Dedifferentiated amniotic fluid mesenchymal stem cell (primary cell): ENCODE measurements around the gene SPINK5.
"Not testable (repeated sequence)": the region's sequence is repeated elsewhere in the genome, so short reads cannot be mapped to it uniquely, and the experiment has no call there.

Experiments
- DNase-seq: peaks from one replicate; pipeline ENCODE4 v3.0.0-alpha.2; 2016; ENCODE audit errors: extremely low spot score

SPINK5 gene, protein sequence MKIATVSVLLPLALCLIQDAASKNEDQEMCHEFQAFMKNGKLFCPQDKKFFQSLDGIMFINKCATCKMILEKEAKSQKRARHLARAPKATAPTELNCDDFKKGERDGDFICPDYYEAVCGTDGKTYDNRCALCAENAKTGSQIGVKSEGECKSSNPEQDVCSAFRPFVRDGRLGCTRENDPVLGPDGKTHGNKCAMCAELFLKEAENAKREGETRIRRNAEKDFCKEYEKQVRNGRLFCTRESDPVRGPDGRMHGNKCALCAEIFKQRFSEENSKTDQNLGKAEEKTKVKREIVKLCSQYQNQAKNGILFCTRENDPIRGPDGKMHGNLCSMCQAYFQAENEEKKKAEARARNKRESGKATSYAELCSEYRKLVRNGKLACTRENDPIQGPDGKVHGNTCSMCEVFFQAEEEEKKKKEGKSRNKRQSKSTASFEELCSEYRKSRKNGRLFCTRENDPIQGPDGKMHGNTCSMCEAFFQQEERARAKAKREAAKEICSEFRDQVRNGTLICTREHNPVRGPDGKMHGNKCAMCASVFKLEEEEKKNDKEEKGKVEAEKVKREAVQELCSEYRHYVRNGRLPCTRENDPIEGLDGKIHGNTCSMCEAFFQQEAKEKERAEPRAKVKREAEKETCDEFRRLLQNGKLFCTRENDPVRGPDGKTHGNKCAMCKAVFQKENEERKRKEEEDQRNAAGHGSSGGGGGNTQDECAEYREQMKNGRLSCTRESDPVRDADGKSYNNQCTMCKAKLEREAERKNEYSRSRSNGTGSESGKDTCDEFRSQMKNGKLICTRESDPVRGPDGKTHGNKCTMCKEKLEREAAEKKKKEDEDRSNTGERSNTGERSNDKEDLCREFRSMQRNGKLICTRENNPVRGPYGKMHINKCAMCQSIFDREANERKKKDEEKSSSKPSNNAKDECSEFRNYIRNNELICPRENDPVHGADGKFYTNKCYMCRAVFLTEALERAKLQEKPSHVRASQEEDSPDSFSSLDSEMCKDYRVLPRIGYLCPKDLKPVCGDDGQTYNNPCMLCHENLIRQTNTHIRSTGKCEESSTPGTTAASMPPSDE

DNA sequence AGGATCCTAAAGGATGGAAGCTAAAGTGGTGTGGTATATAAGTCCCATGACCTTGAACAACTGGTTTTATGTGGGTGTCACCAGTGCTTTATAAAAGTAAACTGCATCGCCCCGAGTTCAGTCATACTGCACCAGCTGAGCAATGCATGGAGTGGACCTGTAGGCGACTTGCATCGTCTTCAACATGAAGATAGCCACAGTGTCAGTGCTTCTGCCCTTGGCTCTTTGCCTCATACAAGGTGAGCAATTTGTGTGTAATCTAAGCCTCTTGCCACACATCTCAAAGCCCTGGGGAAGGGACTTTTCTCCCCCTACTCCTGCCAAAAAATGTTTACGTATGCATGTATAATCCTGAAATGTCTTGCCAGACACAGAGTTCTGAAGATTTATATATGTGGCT is at the start of gene SPINK5:
Gene SPINK5, plus strand, starts transcription at position 120 of the 400 bp plus-strand sequence. Its CDS starts 65 bp downstream, at position 185.
- no peak for DNase-seq

GRCh38 chr5:148014276-148014675 is 49.5 kb upstream of the SPINK5 start:
- DNase-seq: no peak

GRCh38 chr5:148020257-148020988 is 43.4 kb upstream of the SPINK5 start:
- no peak for DNase-seq

DNA sequence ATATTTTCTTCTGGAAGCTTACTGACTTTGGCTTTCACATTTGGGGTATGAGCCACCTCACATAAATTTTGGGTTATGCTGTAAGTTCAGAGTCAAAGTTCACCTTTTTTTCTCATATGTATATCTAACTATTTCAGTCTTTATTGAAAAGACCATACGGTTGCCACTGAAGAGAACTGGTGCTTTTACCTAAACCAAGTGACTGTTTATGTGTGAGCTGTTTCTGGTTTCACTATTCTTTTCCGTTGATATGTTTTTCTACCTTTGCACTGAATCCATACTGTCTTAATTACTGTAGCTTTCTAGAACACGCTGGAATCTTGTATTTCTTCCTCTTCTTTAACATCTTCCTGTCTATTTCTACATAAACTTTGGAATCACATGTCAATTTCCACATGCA is 36.3 kb upstream of the SPINK5 start:
- DNase-seq: no peak

- no peak for DNase-seq
Measured at GRCh38 chr5:148029131-148029530, 34.6 kb upstream of the SPINK5 start.

- DNase-seq: no peak
Measured at GRCh38 chr5:148033134-148033533, 30.6 kb upstream of the SPINK5 start.

GRCh38 chr5:148035676-148036075 is 28.1 kb upstream of the SPINK5 start:
- no peak for DNase-seq

GRCh38 chr5:148042881-148043280 is 20.9 kb upstream of the SPINK5 start:
- no peak for DNase-seq

GRCh38 chr5:148043705-148044104 is 20.1 kb upstream of the SPINK5 start:
- no peak for DNase-seq

DNA sequence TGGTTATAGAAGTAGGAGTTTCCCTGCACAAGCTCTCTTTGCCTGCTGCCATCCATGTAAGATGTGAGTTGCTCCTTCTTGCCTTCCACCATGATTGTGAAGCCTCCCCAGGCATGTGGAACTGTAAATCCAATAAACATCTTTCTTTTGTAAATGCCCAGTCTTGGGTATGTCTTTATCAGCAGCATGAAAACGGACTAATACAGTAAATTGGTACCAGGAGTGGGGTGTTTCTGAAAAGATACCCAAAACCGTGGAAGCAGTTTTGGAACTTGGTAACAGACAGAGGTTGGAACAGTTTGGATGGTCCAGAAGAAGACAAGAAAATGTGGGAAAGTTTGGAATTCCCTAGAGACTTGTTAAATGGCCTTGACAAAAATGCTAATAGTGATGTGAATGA is 8.6 kb upstream of the SPINK5 start:
- DNase-seq: not testable (repeated sequence)

GRCh38 chr5:148060309-148060708 is 3.5 kb upstream of the SPINK5 start:
- no peak for DNase-seq

GRCh38 chr5:148060881-148061280 is 2.9 kb upstream of the SPINK5 start:
- no peak for DNase-seq

DNA sequence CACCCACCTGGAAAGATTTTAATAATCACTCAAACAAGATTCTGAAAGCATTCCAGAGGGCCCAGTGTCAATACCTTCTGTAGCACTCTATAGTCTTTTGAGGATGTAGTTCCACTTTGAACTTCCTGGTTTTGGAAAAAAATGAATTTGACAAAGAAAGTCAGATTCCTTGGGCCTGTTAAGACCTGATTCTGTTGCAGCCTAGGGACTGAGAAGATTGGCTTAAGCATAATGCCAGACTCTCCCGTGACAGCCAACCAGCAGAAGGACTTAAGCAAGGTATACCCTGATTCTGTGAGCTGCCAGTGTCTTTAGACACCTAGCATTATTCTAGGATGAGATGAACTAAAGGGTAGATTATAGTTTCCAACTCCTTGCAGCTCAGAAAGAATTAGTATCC is 6.8 kb downstream of the SPINK5 start:
- DNase-seq: no peak

DNA sequence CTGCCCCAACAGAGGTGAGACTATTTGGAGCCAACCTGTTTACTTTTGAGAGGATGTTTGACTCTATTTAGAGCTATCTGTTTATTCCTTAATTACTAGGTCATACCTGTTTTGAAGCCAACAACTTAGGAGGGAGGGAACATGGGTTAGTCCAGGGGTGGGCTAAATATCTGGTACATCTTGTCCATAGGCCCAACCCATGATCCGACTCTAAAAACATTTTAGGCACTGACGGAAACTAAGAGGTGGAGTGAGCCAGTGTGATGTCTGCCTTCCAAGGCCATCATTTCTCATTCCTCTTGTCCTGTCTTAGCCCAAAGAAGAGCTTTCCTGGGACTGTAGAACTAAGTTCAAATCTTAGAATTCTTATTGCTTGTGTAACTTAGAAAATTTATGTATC is 8.4 kb downstream of the SPINK5 start:
- DNase-seq: no peak

DNA sequence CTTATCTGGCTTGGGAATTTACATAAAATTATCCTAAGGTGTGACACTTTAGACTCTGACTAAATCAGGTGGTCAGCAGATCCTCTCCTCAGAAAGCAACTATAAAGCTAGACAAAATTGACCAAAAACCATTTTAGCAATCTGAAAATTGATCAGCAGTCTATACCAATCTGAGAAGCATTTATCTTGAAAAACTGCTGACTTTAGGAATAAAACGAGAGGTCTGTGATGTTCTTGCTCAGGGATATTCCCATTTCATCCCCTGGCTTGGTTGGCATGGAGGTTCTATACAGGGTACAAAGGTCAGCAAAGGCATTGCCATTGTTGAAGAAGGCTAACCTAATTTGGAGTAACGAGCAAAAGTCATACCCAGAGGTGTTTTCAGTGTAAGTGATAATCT is 11.7 kb downstream of the SPINK5 start:
- DNase-seq: no peak

- no peak for DNase-seq
Measured at GRCh38 chr5:148083203-148083602, 19.4 kb downstream of the SPINK5 start.

- DNase-seq: no peak
Measured at GRCh38 chr5:148084269-148084668, 20.5 kb downstream of the SPINK5 start.

DNA sequence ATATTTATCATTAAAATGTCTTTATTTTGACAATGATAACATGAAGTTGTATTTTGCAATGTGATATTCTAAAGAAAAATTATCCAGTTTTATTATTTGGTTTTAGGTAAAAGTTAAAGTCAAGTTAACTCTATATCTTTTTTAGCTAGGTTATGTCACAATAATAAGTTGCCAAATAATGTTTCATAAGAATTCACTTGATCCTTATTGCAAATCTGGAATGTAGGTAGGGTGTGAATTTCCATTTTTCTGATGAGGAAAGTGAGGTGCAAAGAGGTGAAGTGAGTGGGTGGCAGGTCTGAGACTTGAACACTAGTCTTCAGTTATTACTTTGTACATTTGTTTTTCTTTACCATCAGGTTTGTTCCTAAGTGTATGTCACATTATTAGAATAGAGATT is 21.5 kb downstream of the SPINK5 start:
- DNase-seq: no peak

- no peak for DNase-seq
Measured at GRCh38 chr5:148085977-148086705, 22.4 kb downstream of the SPINK5 start.

DNA sequence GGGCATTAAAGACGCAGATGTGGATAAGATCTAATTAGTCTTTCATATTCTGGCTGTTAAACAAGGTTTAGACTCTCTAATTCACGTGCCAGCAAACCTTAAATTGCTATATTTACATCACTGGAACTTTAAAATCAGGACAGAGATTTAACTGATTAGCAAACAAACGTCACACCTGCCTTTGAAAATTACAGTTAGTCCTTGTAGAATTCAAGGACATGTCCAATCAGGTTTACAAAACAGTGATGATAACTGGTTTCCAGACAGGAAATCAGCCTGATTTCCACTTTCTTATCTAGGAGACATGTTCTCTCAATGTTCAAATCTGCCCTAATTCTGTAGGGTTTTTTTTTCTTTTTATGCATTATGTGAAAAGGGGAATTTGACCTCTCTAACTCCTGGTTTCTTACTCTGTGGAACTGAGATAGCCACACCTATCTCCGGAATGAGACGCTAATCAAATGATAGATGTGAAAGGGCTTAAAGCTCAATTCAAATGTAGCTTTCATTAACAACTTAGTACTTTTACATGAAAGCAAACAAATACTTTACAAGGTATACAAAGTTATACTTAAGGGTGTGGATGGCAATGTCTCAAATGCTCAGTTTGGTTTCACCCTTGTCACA is 26.5 kb downstream of the SPINK5 start:
- DNase-seq: no peak
